NCI-H187 treated with DMSO at 0.1 percent for 48 hours (cell line): ENCODE results near the gene PPTC7.
A peak's percentile ranks its signal among the peaks of the same experiment; 100 is the strongest.
"Not testable (repeated sequence)": the region's sequence is repeated elsewhere in the genome, so short reads cannot be mapped to it uniquely, and the experiment has no call there.

Experiments
- DNase-seq: peaks from one replicate; lab custom pipeline; 2025; lab: John Stamatoyannopoulos, UW

PPTC7 gene

DNA sequence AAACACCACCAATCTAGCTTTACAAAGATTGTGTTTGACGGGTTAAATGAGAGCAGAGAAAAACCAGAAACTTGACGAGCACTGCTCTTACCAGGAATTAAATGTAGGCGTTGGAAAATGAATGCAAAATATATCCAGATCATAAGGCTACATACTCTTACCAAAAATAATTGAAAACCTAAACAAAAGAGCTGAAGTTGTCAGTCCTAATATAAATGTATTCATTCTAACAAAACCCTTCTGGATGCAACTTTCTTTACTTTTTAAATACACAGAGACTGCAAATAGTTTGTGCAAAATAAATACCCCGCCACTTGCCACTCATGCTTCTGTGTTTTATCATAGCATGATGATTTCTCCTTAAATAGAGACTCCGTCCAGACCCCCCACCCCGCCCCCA is 48.3 kb downstream of the PPTC7 start:
- DNase-seq, result no peak

DNA sequence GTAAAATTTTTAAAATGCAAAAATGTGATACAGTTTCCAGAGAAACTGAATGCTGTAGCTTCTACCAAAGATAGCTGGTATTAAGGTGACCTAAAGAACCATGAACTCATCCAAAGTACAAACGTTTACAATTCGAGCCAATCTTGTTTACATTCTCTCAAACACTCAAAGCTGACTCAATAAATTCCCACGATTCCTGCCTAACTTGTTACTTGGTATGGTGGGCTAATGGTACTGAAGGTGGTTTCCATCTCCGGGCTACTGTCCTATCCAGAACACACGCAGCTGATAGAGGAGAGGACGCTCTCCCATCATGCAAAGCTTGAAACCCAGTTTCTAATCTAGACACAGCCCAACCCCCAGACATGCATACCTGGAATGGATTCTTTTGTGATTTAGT is 49.5 kb downstream of the PPTC7 start:
- no peak for DNase-seq

DNA sequence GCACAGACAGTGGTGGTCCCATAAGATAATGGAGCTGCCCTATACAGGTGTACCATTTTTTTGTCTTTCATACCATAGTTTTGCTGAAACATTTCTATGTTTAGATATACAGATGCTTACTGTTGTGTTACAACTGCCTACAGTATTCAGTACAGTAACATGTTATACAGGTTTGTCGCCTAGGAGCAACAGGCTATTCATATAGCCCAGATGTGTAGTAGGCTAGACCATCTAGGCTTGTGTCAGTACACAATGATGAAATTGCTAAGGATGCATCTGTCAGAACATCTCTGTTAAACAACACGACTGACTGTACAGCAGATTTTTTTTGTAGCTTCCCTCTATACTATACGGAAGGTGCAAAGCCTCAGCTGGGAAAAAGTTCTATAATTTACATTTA is 50.5 kb downstream of the PPTC7 start:
- DNase-seq, result no peak

DNA sequence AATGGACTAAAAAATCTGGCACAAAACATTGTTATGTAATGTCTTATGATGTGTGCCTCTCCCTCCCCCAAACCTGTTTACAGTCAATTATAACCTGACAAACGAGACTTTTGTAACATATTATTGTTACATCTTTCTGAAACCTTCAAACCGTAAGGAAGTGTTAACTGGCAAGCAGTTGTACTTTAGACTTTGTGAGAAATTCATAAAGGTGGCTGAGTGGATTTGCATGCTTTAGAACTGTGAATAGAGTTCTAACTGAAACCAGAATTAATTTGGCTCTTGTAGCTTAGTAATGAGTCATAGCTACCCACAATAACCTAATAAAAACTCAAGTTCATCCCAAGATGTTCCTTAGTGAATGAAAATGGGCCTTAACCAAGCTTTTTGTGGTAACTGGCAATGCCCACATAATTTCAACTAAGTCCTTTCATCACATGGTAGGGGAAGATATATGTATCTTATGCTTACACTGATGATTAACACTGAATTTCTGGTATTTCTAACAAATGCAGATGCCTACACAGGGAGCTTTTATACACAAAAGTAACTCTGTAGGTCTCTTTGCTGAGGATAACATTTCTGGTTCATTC is 51.3 kb downstream of the PPTC7 start:
- no peak for DNase-seq

DNA sequence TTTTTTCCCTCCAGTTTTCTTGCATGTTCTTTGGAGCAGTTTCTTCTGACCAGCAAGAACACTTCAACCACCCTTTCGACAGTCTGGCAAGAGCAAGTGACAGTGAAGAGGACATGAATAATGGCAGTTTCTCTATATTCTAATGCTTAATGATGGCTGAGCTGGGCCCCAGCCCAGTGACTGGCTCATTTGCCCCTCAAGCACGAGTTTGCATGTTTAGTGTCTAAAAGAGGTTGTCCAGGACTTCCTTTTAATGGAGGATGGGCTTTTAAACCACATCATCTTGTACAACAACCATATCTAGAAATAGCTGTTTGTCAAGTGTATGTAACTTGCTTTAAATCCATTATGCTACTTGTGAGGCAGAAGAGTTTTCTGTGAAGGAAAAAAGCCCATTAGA is 52.6 kb downstream of the PPTC7 start:
- peak; percentile 89 for DNase-seq

DNA sequence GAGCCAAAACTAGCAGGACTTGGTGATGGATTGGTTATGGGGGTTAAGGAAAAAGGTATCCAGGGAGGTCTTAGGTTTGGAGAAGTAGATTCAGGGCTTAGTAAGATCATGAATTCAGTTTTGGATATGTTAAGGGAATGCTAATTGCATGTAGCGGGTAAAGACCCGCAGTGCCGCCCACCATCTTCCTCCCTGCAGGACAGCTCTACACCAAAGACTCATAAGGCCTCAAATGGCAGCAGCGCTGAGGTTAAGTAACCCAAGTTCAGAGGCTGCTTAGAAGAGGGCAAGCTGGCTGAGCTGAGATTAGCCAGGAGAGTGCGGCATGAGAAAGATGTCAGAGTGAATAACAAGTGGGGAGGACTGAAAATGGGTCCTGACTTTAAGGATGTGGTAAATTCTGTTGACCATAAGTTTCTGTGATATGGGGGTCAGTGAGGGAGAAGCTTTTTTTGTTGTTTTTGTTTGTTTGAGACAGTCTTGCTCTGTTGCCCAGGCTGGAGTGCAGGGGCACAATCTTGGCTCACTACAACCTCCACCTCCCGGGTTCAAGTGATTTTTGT is 54.8 kb downstream of the PPTC7 start:
- no peak for DNase-seq

DNA sequence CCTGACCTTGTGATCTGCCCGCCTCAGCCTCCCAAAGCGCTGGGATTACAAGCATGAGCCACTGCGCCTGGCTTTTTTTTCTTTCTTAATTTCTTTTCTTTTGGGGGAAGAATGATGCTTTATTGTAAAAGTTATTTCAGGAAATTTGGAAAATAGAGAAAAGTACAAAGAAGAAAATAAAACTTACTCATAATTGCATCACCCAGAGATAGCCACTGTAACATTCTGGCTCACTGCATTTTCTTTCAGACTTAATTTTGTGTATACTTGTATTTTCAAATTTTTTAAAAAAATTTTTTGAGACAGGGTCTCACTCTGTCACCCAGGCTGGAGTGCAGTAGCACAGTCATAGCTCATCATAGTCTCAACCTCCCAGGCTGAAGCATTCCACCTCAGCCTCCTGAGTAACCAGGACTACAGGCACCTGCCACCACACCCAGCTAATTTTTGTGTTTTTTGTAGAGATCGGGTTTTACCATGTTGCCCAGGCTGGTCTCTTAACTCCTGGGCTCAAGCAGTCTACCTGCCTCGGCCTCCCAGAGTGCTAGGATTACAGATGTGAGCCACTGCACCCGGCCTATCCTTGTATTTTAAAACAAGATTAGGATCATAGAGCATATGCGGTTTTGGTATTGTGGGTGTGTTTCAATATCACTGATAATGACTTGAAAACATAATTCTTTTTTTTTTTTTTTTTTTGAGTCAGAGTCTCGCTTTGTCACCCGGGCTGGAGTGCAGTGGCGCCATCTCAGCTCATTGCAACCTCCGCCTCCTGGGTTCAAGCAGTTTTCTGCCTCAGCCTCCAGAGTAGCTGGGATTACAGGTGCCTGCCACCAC is 62.0 kb downstream of the PPTC7 start:
- DNase-seq, result not testable (repeated sequence)

DNA sequence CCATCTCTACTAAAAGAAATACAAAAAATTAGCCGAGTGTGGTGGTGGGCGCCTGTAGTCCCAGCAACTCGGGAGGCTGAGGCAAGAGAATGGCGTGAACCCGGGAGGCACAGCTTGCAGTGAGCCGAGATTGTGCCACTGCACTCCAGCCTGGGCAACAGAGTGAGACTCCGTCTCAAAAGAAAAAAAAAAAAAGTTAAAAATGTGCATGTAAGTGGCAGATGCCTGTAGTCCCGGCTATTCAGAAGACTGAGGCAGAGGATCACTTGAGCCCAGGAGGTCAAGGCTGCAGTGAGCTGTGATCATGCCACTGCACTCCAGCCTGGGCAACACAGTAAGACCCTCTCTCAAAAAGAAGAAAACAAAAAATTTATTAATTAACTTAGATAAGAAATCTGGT is 65.1 kb downstream of the PPTC7 start:
- DNase-seq, result not testable (repeated sequence)

DNA sequence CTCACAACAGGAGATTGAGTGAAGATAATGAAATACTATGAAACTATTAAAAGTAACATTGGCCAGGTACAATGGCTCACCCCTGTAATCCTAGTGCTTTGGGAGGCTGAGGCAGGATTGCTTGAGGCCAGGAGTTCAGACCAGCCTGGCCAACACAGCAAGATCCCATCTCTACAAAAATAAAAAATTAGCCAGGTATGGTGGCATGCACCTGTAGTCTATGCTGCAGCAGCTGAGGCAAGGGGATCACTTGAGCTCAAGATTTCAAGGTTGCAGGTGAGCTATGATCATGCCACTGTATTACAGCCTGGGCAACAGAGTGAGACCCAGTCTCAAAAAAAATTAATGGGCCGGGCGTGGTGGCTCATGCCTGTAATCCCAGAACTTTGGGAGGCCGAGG is 66.1 kb downstream of the PPTC7 start:
- no peak for DNase-seq

DNA sequence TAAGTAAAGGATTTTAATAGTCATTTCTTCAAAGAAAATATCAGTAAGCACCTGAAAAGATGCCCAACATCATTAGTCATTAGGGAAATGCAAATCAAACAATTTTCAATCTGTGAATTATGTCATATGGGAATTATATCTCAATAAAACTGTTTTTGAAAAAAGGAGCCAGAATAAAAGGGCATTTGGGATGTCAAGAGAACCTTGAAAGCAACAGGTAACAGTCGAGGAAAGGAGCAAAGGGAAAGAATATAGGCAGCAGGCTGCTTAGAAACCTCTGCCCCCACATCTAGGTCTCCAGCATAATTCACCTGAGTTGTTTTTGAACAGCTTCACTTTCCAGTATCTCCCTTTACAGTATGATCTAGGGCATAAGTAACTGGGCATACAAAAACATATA is 68.8 kb downstream of the PPTC7 start:
- DNase-seq, result no peak

DNA sequence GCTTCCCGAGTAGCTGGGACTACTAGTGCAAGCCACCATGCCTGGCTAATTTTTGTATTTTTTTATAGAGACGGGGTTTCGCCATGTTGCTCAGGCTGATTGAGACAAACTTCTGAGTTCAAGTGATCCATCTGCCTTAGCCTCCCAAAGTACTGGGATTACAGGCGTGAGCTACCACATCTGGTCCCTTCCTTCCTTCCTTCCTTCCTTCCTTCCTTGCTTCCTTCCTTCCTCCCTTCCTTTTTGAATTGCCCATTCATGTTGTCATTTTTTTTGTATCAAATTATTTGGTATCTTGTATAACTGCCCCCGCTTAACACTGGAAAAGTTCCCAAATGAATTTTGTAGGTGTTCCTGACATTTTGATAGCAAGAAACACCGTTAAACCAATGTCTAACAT is 69.3 kb downstream of the PPTC7 start:
- DNase-seq, result no peak

DNA sequence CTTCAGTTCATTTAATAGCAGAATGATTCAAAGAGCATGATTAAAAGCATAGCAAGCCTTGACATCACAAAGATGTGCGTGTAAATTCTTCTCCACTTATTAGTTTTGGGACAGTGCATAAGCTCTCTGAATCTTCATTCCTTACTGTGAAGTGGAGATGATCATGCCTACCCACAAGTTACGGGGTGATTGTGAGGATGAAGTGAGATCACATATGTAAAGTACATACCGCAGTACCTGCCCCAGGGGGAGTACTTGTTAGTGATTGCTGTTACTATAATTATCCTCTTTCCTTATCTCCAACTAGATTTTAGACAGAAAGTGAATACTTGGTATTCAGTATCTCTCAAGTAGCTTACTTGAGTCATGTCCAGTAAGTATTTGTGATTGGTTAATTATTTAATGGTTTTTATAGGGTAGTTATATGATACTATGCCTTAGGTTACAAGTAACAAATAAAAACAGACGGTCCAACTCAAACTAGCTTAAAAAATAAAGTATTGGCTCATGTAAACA is 75.0 kb downstream of the PPTC7 start:
- DNase-seq, result no peak

DNA sequence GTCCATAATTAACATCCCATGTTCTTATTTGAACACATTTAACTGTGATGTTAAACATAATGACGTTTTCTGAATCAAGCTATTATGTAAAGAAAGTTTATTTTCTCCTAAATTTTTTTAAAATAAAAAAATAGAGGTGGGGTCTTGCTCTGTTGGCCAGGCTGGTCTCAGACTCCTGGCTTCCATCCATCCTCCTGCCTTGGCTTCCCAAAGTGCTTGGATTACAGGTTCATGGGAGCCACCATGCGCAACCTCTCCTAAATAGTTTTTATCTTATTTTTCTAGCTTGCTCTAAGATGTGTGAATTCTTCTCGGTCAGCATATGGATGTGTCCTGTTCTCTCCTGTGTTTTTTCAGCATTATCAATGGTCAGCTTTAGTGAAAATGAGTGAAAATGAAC is 77.8 kb downstream of the PPTC7 start:
- no peak for DNase-seq

DNA sequence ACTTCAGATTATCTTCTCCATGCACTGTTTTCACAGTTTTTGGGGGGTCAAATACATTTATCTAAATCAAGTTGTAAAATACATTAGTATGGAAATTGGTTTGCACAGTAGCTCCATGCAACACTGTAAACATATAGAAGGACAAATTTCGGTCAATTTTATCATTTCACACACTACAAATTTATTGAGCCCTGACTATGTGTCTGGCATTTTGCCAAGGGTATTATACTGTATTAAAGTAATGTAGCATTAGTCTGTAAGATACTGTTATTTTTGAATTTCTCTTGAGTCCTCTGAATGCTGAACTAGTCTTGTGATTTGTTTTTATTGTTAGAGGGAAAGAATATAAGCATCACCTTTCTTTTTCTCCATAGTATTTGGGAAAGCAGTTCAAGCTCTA is 79.7 kb downstream of the PPTC7 start:
- DNase-seq, result no peak

DNA sequence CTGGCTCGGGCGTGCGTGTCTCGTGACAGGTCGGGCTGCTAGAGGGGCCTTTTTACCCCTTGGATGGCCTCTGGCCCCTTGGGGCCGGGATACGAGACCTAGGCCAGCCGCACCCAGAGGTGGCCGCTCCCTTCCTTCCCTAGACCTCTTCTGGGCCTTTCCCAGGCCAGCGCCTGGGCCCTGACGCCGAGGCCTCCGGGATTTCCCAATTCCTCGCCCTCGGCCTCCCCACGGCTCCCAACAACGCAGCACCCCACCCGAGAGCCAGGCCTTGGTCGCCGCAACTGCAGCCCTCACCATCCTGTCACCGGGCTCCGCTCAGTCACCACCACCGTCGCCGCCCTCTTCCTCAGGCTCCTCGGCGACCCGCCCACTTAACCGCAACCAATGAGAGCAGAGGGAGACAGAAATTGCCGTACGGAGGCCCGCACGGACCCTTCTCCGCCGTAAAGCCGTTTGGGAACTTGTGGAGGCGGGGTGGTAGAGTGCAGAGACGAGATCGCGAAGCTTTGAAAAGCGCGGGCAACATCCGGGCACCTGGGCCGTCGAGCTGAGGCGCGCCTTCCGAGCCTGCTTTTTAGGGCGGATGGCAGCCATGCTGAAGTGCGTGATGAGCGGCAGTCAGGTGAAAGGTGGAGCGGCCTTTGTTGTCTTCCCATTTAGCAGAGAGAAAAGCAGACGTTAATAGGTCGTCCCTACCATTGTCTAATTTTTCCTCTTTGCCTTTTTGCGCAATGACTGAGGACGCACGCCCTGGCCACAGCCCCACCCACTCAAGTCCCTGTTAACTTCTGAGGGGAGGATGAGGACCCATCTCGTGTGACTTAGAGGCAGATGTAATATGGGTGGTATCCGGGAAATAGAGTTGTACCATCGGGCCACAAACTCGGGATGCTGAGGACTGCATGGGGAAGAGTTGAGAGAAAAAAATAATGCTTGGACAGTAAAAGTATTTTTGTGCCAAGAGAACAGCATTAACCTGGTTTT is 81.1 kb downstream of the PPTC7 start, which contains the start of the genes RAD9B and VPS29:
TSS of gene RAD9B (plus strand) at position 580 of the 987 bp plus-strand sequence. CDS start at position 587, 7 bp downstream.
TSS of gene VPS29 (minus strand) at position 360 of the 987 bp plus-strand sequence. CDS start at position 300, 60 bp downstream.
- peak; percentile 91 for DNase-seq

DNA sequence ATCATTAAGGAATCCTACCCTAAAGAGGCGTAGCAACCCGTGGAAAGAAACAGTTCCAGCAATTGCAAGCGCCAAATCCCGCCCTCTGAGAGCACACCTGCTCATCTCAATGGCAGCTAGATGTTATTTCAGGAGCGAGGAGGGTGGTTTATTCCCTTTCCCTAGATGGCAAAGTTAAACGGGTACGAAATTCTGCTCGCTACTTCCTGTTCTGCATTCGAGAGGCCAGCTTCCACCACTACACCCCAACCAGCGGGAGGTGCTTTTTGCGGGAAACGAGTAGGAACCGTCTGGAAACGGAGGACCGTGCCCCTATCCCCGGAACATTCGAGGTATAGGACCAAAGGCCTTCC is 81.7 kb downstream of the PPTC7 start:
- peak; percentile 4 for DNase-seq

DNA sequence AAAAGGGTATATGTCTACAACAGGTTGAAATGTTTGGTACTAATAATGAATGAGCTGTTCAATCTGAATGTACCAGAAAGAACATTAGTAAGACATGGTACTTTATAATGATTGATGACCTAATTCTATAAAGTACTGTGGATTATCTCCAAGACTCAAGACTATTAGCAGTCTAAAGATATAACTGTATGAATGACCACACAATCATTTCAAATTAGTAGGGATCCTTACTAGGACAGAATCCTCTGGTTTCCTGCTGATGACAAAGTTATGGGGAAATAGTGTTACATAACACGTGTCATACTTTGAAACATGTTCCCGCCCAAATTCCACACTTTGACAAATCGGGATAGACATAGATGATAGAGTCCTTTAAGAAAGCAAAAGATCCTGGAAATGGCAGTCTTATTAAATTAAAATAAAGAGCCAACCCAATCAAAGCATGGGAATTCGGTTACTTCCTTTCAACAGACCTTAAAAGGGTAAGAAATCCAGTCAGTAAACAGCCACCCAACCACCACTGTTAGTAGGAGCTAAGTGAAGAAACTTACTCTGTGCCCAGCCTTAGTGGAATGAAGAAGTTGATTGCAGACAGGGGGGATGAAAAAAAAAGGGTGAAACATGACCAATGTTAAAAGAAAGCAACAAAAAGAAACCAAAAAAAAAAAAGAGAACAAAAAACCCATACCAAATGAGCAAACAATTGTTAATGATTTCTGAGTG is 84.0 kb downstream of the PPTC7 start:
- no peak for DNase-seq
